HEK293T (cell line): ENCODE results near the gene HDLBP.

Experiments
- ARNT ChIP-seq: fragments of 450-650 bp; IDR thresholded peaks from 2 replicates; pipeline ENCODE4 v1.6.1; 2017; ENCODE audit warnings: mild to moderate bottlenecking
- BHLHE40 ChIP-seq: fragments of 450-650 bp; IDR thresholded peaks from 2 replicates; pipeline ENCODE4 v1.6.1; 2016; ENCODE audit warnings: mild to moderate bottlenecking, moderate library complexity, borderline replicate concordance
- CTBP1 ChIP-seq: fragments of 450-650 bp; IDR thresholded peaks from 2 replicates; pipeline ENCODE4 v1.6.1; 2016; ENCODE audit warnings: borderline replicate concordance
- ELF4 ChIP-seq: fragments of 450-650 bp; IDR thresholded peaks from 2 replicates; pipeline ENCODE4 v1.6.1; 2017; ENCODE audit warnings: antibody characterized with exemption
- FOXA1 ChIP-seq: fragments of 450-650 bp; IDR thresholded peaks from 2 replicates; pipeline ENCODE4 v1.6.1; 2016; ENCODE audit warnings: mild to moderate bottlenecking
- FOXK2 ChIP-seq: fragments of 450-650 bp; IDR thresholded peaks from 2 replicates; pipeline ENCODE4 v1.6.1; 2016; ENCODE audit warnings: mild to moderate bottlenecking
- FOXM1 ChIP-seq: fragments of 450-650 bp; IDR thresholded peaks from 2 replicates; pipeline ENCODE4 v1.6.1; 2017; ENCODE audit warnings: mild to moderate bottlenecking, borderline replicate concordance
- LEF1 ChIP-seq: fragments of 450-650 bp; IDR thresholded peaks from 2 replicates; pipeline ENCODE4 v1.6.1; 2017; ENCODE audit warnings: mild to moderate bottlenecking, borderline replicate concordance
- SP1 ChIP-seq: fragments of 450-650 bp; IDR thresholded peaks from 2 replicates; pipeline ENCODE4 v1.6.1; 2017
- SUZ12 ChIP-seq: fragments of 450-650 bp; IDR thresholded peaks from 2 replicates; pipeline ENCODE4 v1.6.1; 2016; ENCODE audit warnings: mild to moderate bottlenecking
- TARDBP ChIP-seq: fragments of 450-650 bp; IDR thresholded peaks from 2 replicates; pipeline ENCODE4 v1.6.1; 2016

DNA sequence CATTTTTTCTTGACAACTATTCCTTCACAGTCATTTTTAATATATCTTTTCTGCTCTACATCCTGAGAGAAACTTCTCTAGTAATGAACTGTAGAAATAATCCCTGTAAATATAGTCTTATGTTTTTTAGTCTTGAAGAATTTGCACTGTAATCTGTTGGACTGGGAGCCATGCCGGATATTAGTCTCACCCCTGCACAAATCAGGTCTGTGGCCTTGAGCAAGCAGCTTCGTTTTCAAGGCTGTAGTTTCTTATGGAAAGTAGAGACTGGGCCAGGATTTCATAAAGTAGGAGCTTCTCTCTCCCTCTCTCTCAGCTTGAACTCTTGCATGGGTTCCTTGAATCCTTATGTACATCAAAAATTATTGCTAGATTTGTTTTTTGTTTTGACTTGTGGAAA, 49.3 kb upstream of the HDLBP start:
- TF ChIP-seq FOXM1 (no peak), LEF1 (no peak), SP1 (no peak), SUZ12 (no peak), BHLHE40 (no peak), FOXK2 (no peak), FOXA1 (no peak), ARNT (no peak), ELF4 (no peak), CTBP1 (no peak), TARDBP (no peak)
